Activated T-helper 9 cell treated with anti-CD3 and anti-CD28 coated beads, Interleukin-2, amount 50 U/mL, for 16 hours (primary cell): ENCODE results near the gene SV2B.

ENCODE experiments used
- DNase-seq: peaks from one replicate; pipeline ENCODE4 v3.0.0-alpha.2; 2020; ENCODE audit warnings: low read depth

The SV2B gene

DNA sequence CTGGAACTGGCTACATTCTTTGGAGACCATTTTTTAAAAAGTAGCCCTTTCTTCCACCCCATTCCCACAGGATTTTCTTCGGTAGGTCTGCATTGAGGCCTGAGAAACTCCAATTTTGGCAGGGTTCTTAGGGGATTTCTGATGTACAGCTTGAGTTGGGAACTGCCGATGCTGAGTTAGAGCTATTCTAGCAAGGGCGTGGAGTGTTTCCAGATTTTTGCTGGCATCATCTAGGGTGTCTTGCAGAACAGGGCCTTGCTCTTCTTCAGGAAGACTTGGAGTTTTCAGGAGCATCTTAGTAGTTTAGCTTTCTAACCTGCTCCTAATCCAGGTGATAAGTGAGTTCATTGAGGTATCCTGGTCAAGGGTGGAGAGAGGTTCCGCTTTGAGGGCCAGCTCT lies 41.0 kb downstream of the SV2B start:
- DNase-seq = no peak

DNA sequence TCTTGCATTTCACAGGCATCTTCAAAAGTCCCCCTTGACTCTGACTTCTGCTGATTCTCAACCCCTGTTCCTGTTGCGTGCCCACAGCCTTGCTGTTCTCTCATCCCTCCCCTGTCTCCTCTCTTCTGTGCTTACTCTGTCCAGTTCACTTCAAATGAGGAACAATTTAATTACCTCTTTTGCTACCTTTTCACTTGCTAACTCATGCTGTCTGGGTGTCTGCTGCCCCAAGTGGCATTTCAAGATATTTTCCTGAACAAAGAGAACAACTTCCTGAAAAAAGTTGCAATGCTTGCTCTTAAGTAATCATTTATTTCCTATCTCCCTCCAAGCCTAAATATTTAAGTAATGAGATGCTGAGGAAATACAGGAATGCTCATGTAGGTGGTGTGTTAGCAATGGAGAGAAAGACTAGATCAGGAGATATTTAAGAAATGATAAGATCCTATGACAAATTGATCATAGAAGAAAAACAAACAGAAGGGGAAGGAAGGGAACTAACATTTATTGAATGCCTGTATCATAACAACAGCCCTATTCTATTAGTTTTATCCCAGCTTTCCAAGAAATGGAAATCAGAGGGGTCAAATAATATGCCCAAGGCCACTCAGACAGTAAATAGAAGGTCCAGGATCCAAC lies 42.2 kb downstream of the SV2B start:
- no peak for DNase-seq

DNA sequence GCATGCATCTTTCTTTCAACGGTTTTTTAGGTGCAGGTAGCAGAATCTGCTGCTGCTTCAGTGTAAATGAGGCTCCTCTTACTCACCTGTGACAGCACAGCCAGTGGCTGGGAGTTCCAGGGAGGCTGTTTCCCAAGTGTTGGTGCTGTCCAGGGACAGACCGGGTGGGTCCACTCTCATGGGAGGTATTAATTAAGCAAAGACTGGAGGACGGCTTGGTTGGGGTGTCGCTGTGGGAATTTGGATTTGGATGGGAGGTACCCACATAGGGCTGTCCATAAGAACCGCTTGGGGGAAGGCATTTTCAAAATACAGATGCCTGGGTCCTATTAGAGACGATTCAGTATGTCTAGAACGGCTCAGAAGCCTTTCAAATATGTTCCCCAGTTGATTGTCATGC lies 42.9 kb downstream of the SV2B start:
- DNase-seq = no peak

DNA sequence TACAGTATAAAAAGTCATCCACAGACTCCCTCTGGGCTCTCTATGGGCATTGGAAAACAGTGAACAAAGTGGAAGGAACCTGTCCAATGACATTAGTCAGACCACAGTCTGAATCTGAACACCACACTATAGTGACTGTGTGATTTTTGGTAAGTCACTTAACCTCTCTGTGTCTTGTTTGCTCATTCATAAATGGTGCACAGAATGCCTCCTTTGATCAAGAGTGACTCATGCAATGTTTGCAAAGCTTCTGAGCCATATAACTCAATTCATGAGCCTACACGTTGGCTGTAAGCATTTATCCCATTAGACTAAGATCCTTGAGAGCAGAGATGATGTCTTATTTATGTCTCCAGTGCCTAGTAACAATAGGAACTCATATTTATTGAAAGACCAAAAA lies 46.7 kb downstream of the SV2B start:
- no peak for DNase-seq

DNA sequence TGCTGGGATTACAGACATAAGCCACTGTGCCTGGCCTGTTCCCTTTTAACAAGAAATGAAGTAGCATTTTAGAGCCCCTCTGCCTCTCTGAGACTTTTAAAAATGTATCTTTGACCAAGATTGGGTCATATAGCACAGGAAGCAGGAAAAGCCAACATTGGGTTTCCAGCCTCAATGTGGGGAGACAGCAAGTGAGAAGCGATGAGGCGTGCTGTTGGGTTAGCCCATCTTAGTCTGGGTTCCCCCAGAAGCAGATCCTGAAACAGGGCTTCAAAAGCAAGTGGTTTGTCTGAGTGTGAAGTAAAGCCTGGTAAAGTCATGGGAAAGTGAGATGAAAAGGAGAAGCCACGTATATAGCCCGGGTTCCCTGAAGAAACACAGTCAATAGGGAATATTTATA lies 48.2 kb downstream of the SV2B start:
- no peak for DNase-seq

DNA sequence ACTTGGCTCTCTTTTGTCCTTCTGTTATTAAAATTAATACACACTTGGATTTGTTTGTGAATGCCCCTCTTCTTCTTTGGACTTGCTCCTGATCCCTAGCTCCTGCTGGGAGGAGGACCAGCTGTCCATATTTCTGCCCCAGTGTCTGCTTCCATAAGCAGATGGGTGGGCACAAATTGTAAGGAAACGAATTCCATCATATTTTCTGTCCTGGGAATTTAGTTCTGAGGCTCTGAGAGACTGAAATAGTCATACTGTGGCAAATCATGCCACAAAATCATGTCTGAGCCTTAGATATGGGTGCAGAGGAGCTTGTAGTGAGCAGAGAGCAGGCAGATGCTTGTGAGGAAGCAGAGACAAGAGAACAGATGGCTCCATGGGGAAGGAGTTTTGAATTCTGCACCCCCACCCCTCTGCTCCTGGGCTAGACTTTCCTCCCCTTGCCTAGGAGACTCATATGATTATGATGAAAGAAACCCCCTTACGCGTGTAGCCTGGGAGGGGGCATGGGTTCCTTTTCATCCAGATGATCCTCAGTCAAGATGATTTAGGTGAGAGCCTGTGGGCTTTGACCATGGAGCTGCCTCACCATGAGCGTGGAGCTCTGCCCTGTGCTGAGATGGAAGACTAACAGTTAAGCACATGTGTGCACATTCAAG lies 50.6 kb downstream of the SV2B start:
- DNase-seq = no peak

DNA sequence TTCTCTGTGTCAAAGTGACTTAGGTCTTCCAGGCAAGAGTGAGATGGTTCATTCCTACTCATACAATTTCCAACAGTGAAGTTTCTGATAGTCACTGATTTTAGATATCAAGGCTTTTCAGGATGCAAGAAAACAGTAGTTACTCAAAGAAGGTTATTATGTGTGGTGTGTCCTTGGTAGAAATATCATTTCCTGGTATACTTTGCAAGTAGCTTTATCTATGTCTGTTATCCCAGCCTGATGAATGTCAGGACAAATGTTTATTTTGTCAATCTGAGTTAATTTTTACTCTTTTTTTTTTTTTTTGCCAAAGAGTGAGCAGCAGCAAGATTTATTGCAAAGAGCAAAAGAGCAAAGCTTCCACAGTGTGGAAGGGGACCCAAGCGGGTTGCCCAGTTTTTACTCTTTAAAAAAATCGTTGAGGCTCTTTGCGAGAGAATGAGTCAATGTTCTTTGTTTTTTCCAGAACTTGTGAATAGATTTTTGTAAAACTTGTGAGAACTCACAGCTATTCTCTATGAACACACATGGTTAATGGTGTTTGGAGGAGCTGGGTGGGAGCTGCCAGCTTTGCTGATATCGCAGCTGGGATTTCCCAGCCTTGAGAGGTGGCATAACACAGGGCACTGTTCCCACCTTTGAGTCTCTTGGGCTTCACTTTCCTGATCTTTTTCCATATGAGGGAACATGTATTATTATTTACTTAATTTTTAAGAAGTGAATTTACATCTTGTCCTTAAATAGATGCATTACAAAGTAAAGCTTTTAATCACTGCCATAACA lies 51.9 kb downstream of the SV2B start:
- no peak for DNase-seq

DNA sequence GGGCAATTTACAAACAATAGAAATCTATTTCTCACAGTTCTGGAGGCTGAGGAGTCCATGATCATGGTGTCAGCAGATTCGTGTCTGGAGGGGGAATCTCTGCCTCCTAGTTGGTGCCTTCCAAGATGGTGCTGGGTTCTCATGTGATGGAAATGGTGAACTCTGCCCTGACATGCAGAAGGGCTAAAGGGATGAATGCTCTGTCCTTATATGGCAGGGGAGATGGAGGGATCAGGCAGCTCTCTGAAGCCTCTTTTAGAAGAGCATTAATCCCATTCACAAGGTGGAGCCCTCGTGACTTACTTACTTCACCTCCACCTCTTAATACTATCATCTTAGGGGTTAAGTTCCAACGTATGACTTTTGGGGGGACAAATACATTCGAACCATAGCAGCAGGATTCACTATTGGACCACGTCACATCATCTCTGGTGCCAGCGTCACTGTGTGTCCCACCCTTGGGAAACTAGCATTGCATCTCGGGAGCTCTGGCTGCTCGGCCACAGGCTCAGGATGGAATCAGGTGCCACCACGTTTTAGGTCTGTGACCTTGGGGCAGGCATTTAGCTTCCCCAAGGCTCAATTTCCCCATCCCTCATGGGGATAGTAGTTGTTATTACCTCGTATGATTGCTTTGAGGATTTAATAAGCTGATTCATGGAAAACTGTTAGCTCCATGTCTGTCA lies 53.0 kb downstream of the SV2B start:
- no peak for DNase-seq

DNA sequence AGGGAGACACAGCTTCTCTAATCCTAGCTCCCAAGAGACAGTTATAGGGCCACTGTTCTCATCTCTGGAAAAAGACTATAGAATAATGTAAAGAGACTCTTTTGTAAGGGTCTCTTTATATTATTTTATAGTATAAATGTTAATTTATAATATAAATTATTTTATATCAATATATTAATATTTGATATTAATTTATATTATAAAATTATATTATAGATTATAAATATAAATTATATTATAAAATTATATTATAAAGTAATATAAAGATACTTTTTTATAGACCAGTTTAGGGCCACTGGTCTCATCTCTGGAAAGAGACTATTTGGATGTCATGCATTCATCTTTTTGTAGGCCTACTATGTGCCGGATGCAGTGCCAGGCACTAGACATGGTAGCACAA lies 53.9 kb downstream of the SV2B start:
- DNase-seq = no peak

DNA sequence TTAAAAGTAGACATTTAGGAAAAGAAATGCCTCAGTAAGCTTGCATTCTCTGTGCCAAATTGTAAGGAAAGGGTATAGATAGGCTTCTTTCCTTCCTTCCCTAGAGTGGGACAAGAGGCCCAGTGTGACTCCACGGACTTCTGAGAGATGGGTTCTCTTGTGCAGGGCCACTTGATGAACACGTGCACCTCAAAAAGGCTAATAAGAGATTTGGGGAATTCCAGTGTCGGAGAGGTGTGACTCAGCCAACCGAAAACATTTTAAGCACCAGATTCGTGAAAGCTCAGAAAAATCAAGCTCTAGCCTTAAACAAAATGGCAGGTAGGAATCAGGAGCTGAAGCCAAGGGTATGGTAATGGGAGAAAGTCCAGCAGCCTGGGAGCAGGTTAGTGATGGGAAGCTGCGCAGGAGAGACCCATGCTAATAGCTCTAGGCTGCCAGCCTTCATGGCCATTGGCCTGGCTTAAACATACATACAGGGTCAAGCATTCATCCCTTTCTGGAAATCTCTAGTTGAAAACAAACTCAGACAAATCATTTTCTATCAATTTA lies 56.2 kb downstream of the SV2B start:
- DNase-seq = no peak

DNA sequence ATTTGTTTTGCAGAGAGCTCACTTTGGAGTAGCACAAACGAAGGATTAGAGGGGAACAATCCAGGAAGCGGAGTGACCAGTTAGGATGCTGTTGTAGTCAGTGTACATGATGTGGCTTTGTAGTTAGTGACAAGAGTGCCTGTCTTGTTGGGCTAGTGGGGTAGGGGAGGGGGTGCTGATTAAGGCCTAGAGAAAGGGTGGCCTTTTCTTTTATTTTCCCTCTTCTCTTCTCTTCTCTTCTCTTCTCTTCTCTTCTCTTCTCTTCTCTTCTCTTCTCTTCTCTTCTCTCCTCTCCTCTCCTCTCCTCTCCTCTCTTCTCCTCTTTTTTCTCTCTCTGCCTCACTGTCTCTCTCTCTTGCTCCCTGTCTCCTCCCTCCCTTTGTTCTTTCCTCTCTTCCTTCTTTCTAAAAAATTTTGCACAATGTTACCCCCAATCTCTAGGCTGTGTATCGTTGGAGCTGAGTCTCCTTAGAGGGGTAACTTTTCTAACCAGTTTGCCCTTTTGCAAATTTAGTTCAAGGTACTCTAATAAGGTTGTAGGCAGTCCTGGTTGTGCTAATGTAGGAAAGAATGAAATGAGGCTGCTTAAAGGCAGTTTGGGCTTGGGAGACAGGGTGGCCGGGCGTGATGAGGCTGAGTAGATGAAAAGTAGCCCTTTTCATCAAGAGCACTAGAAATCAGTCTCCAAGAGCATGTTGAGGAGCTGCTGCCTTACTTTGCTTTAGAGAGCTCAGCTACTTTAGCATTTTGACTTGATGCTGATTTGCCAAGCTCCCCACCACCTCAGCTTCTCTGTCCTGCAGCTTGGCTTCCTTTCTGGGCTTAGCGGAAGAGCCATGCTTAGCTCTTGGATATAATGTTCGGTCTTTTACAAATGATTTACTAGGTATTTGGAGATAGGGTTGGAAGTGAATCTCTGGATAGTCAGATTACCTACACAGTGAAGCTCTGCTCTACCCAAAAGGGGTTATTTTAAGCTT lies 58.6 kb downstream of the SV2B start:
- no peak for DNase-seq

DNA sequence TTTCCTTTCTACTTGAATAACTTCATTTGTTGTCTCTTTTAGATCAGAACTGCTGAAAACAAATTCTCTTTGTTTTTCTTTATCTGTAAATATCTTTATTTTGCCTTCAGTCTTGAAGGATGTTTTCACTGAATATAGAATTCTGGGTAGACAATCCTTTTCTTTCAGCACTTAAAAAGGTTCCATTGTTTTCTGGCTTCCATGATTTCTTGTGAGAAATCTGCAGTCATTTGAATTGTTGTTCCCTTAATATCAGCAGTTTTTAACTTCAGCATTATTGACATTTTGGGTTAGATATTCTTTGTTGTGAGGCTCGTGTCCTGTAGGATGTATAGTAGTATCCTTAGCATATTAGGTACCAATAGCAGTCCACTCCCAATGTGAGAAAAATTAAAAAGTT lies 65.8 kb downstream of the SV2B start:
- DNase-seq = no peak

DNA sequence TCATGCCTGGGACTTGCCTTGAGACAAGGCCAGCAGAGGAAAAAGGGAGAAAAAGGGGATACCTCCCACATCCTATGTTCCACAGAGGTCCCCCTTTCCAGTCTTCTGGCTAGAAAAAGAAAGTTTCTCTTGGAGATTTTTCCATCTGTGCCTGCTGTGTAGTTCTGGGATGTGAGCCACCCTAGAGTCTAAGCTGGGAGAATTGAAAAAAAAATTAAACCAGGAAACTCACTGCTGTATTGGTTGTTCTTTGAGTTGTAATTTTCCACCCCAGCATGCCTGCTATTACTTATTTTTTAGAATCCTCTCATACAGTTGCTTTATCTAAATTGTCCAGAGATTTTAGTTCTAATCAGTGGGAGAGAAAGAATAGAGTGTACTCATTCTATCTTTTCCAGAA lies 68.4 kb downstream of the SV2B start:
- DNase-seq = no peak

DNA sequence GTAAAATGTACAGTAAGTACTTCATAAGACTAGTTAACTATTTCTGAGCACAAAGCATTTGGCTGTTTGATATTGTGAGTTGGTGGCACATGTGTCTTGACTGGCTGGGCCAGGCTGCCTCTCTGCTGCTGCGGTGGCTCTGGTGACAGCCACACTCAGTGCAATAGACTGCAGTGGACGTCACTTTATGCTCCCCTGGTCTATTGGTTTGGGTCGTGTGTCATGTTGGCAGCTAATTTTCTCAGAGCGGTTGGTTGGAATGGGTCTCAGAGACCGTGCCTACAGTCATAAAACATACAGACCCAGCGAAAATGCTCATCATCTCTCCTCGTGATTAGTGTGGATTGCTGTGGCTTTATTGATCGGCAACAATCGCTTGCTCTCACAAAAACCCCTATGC lies 71.3 kb downstream of the SV2B start:
- no peak for DNase-seq

DNA sequence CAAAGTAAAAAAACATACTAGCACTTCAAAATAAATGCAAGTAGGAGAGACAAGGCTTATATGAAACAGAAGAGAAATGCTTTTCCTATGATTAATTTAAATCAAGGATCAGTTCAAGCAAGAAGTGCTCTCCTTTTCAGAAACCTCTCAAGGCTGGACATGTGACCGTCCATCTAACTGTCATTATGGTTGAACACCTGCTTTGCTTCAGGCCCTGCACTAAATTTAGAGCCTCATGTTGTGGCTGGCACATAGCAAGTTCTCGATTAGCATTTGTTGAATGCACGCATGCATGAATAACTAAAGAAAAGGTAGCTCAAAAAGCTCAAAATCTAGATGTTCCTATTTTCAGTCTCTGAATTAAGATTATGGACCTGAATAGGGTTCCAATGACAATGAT lies 82.0 kb downstream of the SV2B start:
- DNase-seq = no peak

DNA sequence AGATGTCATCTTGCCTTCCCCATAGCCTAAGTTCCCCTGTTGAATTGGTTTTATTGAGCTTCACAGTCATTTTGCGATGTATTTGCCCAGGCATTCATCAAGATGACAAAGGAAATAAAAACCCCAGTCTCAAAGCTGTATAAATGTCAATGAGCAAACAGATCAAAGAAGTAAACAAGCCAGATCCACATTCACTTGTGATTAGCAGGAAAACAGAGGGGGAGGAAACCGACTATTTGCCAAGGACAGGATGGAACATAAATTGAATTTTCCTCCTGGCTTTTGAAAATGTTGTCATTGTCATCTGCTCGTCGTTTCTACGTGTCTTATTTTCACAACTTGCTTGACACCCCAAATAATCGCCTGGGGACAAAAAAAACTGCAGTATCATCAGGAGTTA lies 83.5 kb downstream of the SV2B start:
- DNase-seq = no peak

DNA sequence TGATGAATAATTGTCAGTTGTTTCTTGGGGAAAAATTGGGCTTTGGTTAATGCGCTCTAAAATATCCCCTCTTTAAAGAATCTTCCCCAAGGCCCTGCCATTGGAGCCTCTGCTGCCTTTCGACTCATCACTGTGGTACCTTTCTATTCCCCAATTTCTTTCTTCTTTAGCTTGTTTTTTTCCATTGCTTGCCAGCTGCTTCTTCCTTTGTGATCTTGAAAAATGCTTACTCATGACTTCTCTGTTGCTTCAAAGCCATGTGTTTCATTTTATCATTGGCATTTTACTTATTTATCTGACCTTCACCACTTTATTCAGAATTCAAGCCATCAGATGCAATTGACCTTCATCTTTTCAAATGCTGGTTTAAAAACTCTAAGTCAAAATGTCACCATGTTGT lies 84.4 kb downstream of the SV2B start:
- DNase-seq = no peak

DNA sequence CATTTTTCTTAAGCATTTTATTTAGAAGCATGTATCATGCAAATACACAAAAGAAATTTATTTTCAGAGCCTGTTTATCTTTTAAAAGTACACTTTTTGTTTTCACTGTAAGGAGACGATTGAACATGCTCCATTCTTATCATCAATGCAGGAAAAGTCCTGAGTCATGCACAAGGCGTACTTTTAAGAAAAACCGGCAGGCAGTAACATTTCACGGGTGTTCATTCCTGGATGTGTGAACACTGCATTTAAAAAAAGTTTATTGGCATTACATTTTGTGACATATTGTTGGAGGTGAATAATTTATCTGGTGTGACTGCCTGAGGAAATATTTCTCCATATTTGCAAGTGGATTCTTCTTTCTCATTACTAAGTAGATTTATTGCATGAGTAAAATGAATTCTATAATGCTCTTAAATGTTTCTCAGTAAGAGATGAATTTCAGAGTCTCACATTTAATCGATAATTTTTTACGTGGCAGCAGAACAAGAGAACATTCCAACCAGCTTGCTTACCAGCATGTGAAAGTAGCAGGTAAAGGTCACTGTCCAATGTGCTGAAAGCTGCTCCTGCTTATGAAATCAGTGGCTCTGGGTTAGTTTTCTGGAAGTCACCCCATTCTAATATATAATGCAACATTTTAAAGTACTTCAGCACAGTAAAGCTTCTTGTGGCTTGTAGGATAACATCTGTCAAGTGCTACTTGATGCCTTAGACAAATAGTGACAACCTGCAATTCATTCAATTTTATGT lies 87.0 kb downstream of the SV2B start:
- DNase-seq = no peak

DNA sequence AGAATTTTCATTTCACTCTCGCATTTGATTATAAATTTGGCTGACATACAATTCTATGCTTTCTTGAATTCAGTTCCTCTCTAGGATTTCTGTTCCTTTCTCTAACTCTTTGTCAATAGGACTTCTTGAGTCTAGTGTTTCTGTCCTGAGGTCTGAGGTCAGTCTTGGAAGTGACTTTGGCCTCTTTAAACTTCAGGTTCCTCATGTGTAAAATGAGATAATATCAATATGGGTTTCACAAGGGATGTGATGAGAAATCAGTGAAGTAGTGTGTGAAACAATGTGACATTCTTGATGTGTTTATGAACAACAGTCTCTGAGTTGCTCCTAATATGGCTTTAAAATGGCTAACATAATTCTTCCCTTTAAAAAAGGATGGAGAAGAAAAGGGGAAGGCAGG lies 92.2 kb downstream of the SV2B start:
- DNase-seq = no peak

DNA sequence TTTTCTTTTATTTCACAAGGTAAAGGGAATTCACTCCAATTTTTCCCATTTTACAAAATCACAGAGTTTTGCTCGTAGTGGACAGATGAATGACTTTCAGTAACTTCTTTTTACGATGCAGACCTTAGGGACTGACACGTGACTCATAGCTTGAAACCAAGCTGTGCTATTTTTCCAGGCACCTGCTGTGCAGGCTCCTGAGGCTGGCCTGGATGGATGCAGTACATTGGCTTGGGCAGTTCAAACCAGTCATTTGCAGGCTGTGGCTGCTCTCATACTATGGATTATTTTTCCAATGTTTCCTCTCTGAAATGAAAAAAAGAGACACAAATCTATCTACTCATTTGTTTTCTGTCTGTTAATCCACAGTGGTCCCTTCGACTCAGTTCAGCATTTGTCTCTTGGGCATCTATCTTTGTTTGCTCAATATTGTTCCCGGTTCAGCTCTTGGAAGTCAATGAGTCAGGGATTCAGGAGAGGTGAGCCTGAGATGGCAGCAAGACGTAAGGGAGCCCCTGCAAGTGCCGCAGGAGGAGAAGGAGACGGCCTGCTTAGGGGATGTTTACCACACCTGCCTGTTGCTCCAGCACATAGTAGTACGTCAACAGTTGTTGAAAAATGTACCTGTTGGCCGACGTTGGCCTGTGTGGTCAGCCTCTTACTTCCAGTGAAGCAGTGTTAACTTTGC lies 92.8 kb downstream of the SV2B start:
- no peak for DNase-seq
